ENCODE measurements around the gene ATP2C2. TPM values are rescaled to one million over a fixed set of nuclear protein-coding genes. Genes with fewer than 3 reads are reported as not detected.
A peak's percentile ranks its signal among the peaks of the same experiment; 100 is the strongest.
"Not testable (repeated sequence)": the region's sequence is repeated elsewhere in the genome, so short reads cannot be mapped to it uniquely, and the experiment has no call there.

ATP2C2 gene
- total RNA-seq, 1 experiment from 2014 or later, result 26.0 TPM

GRCh38 chr16:84396537-84397008 is 28.2 kb downstream of the ATP2C2 start:
- Histone ChIP-seq H3K9me2 (replicated peaks; ENCODE audit: low read length) (no peaks in the 10 kb centered on the region), H3K4me3 (ENCODE audit: low read length) (no peak overlapping the region), H3K27me3 (ENCODE audit: low read length) (no peaks in the 10 kb centered on the region), H4K20me1 (ENCODE audit: low read length) (peaks cover 5% of the 10 kb centered on the region; the same call in 1 of the 2 replicates), H3K9ac (ENCODE audit: low read length) (no peak overlapping the region), H3K4me2 (ENCODE audit: low read length) (peak overlapping the region; percentile 28; the same call in 1 of the 2 replicates), H3K9me3 (ENCODE audit: low read length) (no peaks in the 10 kb centered on the region), H3K36me3 (ENCODE audit: low read depth, low read length) (peaks cover 3% of the 10 kb centered on the region; the same call in 1 of the 2 replicates), H3F3A (ENCODE audit: low read length, unreplicated experiment) (no peaks in the 10 kb centered on the region), H2AFZ (ENCODE audit: low read length) (no peak overlapping the region), H3K27ac (ENCODE audit: low read length) (peak overlapping the region; percentile 41), H3K79me2 (ENCODE audit: low read length) (peaks cover 8% of the 10 kb centered on the region; the same call in 1 of the 2 replicates), H3K4me1 (ENCODE audit: insufficient read depth, low read length) (peaks cover 14% of the 10 kb centered on the region)
- TF ChIP-seq EZH2 (IDR thresholded peaks at IDR 0.05; ENCODE audit: low read length, unreplicated experiment) (no peak), EZH2phosphoT487 (IDR thresholded peaks at IDR 0.05; ENCODE audit: borderline replicate concordance, low read length) (no peak)
- TF ChIP-seq, protein P1, sequence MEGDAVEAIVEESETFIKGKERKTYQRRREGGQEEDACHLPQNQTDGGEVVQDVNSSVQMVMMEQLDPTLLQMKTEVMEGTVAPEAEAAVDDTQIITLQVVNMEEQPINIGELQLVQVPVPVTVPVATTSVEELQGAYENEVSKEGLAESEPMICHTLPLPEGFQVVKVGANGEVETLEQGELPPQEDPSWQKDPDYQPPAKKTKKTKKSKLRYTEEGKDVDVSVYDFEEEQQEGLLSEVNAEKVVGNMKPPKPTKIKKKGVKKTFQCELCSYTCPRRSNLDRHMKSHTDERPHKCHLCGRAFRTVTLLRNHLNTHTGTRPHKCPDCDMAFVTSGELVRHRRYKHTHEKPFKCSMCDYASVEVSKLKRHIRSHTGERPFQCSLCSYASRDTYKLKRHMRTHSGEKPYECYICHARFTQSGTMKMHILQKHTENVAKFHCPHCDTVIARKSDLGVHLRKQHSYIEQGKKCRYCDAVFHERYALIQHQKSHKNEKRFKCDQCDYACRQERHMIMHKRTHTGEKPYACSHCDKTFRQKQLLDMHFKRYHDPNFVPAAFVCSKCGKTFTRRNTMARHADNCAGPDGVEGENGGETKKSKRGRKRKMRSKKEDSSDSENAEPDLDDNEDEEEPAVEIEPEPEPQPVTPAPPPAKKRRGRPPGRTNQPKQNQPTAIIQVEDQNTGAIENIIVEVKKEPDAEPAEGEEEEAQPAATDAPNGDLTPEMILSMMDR (conservative IDR thresholded peaks at IDR 0.05; ENCODE audit: low read depth, low read length), result no peak
- no TSS peak for BruUV-seq (replicated peaks)
- ATAC-seq (no peak), DNase-seq (peak; percentile 61)
- CTCF ChIA-PET, result no interaction called here
- POLR2A ChIA-PET (ENCODE audit: unreplicated experiment), result no interaction called here
- intact Hi-C loops (cut with micrococcal nuclease), result no loop called here

GRCh38 chr16:84397090-84397489 is 28.8 kb downstream of the ATP2C2 start:
- Histone ChIP-seq H3K27ac (ENCODE audit: low read length) (peak overlapping the region; percentile 41), H3K4me1 (ENCODE audit: insufficient read depth, low read length) (peaks cover 14% of the 10 kb centered on the region), H3K79me2 (ENCODE audit: low read length) (peaks cover 8% of the 10 kb centered on the region; the same call in 1 of the 2 replicates), H3K9ac (ENCODE audit: low read length) (no peak overlapping the region), H4K20me1 (ENCODE audit: low read length) (peaks cover 5% of the 10 kb centered on the region; the same call in 1 of the 2 replicates), H3K4me3 (ENCODE audit: low read length) (no peak overlapping the region), H3F3A (ENCODE audit: low read length, unreplicated experiment) (no peaks in the 10 kb centered on the region), H2AFZ (ENCODE audit: low read length) (no peak overlapping the region), H3K27me3 (ENCODE audit: low read length) (no peaks in the 10 kb centered on the region), H3K9me2 (replicated peaks; ENCODE audit: low read length) (no peaks in the 10 kb centered on the region), H3K4me2 (ENCODE audit: low read length) (peak overlapping the region; percentile 28; the same call in 1 of the 2 replicates), H3K36me3 (ENCODE audit: low read depth, low read length) (peaks cover 3% of the 10 kb centered on the region; the same call in 1 of the 2 replicates), H3K9me3 (ENCODE audit: low read length) (no peaks in the 10 kb centered on the region)
- DNase-seq (no peak), ATAC-seq (no peak)
- CTCF ChIA-PET, result no interaction called here
- TF ChIP-seq, protein P1 (conservative IDR thresholded peaks at IDR 0.05; ENCODE audit: low read depth, low read length), result peak; percentile 49
- TF ChIP-seq EZH2 (IDR thresholded peaks at IDR 0.05; ENCODE audit: low read length, unreplicated experiment), result no peak
- TF ChIP-seq EZH2phosphoT487 (IDR thresholded peaks at IDR 0.05; ENCODE audit: borderline replicate concordance, low read length), result no peak
- intact Hi-C loops (cut with micrococcal nuclease), result no loop called here
- POLR2A ChIA-PET (ENCODE audit: unreplicated experiment), result no interaction called here
- BruUV-seq (replicated peaks), result no TSS peak

DNA sequence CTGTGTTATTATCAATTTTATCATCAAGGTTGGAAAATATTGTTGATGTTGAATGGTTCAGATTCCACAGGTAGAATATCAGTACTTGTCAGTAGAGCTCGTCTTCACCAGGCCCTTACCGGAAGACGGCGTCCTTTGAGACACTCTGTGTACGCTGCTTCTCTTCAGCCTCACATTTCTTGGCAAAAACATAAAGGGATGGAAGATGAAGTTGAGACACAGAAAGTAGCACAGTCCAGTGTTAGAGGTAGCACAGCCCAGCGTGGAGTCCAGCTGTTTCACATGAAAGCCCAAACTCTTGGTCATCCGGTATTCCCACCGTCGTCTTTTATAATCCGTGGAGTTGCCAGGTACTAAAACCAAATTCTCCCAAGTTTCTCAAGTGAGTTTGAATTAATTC is 30.4 kb downstream of the ATP2C2 start:
- Histone ChIP-seq H3K9me2 (replicated peaks; ENCODE audit: low read length) (no peaks in the 10 kb centered on the region), H3K9ac (ENCODE audit: low read length) (no peak overlapping the region), H3F3A (ENCODE audit: low read length, unreplicated experiment) (no peaks in the 10 kb centered on the region), H3K4me1 (ENCODE audit: insufficient read depth, low read length) (peaks cover 14% of the 10 kb centered on the region), H3K27ac (ENCODE audit: low read length) (no peak overlapping the region), H3K4me2 (ENCODE audit: low read length) (no peak overlapping the region), H3K4me3 (ENCODE audit: low read length) (no peak overlapping the region), H3K27me3 (ENCODE audit: low read length) (no peaks in the 10 kb centered on the region), H3K79me2 (ENCODE audit: low read length) (peaks cover 8% of the 10 kb centered on the region; the same call in 1 of the 2 replicates), H3K36me3 (ENCODE audit: low read depth, low read length) (peaks cover 3% of the 10 kb centered on the region; the same call in 1 of the 2 replicates), H2AFZ (ENCODE audit: low read length) (no peak overlapping the region), H3K9me3 (ENCODE audit: low read length) (no peaks in the 10 kb centered on the region), H4K20me1 (ENCODE audit: low read length) (peaks cover 5% of the 10 kb centered on the region; the same call in 1 of the 2 replicates)
- ChIA-PET CTCF (no interaction called here), POLR2A (ENCODE audit: unreplicated experiment) (interaction anchor here (0.7 kb wide), 1 partner anchor 42 kb away, joined by 3 read pairs; no protein-coding TSS in a partner anchor)
- ATAC-seq (no peak), DNase-seq (no peak)
- no peak for TF ChIP-seq EZH2phosphoT487 (IDR thresholded peaks at IDR 0.05; ENCODE audit: borderline replicate concordance, low read length)
- TF ChIP-seq, protein P1 (conservative IDR thresholded peaks at IDR 0.05; ENCODE audit: low read depth, low read length), result no peak
- no peak for TF ChIP-seq EZH2 (IDR thresholded peaks at IDR 0.05; ENCODE audit: low read length, unreplicated experiment)
- intact Hi-C loops (cut with micrococcal nuclease), result no loop called here
- no TSS peak for BruUV-seq (replicated peaks)

DNA sequence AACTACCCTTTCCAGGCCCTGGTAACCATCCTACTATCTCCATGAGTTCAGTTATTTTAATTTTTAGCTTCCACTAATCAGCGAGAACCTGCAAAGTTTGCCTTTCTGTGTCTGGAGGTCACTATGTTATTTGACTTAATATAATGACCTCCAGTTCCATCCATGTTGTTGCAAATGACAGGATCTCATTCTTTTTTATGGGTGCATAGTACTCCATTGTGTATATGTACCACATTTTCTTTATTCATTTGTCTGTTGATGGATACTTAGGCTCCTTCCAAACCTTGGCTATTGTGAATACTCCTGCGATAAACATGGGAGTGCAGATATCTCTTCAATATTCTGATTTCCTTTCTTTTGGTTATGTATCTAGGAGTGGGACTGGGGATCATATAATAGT is 31.6 kb downstream of the ATP2C2 start:
- H3F3A ChIP-seq (ENCODE audit: low read length, unreplicated experiment); H4K20me1 ChIP-seq (ENCODE audit: low read length); H3K4me2 ChIP-seq (ENCODE audit: low read length); POLR2A ChIA-PET (ENCODE audit: unreplicated experiment); H3K36me3 ChIP-seq (ENCODE audit: low read depth, low read length); H3K9me2 ChIP-seq (replicated peaks; ENCODE audit: low read length); BruUV-seq (replicated peaks); ATAC-seq; H3K79me2 ChIP-seq (ENCODE audit: low read length); H3K4me3 ChIP-seq (ENCODE audit: low read length); H2AFZ ChIP-seq (ENCODE audit: low read length); H3K9ac ChIP-seq (ENCODE audit: low read length); H3K27me3 ChIP-seq (ENCODE audit: low read length); H3K27ac ChIP-seq (ENCODE audit: low read length); CTCF ChIA-PET; intact Hi-C loops (cut with micrococcal nuclease); H3K9me3 ChIP-seq (ENCODE audit: low read length); DNase-seq: not testable (repeated sequence)
- peaks cover 14% of the 10 kb centered on the region for H3K4me1 ChIP-seq (ENCODE audit: insufficient read depth, low read length)
